Stomach smooth muscle (tissue), 2 donors: ENCODE data around the gene RNLS.
"Not testable (repeated sequence)": the region's sequence is repeated elsewhere in the genome, so short reads cannot be mapped to it uniquely, and the experiment has no call there.

ENCODE experiments used
- H3K27ac ChIP-seq: one replicate; pipeline ENCODE4 v1.7.0; 2013; ENCODE audit warnings: mild to moderate bottlenecking, low read length, inconsistent platforms
- H3K27me3 ChIP-seq, 2 donors: one replicate each; pipeline ENCODE4 v1.7.0; 2013; ENCODE audit warnings: low read length in 2 of 2; ENCODE audit not compliant: insufficient read depth in 2 of 2, control insufficient read depth in 1 of 2
- H3K36me3 ChIP-seq, 2 donors: one replicate each; pipeline ENCODE4 v1.7.0; 2013; ENCODE audit warnings: low read length in 2 of 2; ENCODE audit not compliant: control insufficient read depth in 2 of 2, insufficient read depth in 2 of 2
- H3K4me1 ChIP-seq: one replicate; pipeline ENCODE4 v1.7.0; 2013; ENCODE audit warnings: low read length; ENCODE audit not compliant: control insufficient read depth, insufficient read depth
- H3K4me3 ChIP-seq, 2 donors: one replicate each; pipeline ENCODE4 v1.7.0; 2013; ENCODE audit warnings: low read length in 2 of 2
- H3K9ac ChIP-seq, 2 donors: one replicate each; pipeline ENCODE4 v1.7.0; 2013; ENCODE audit warnings: low read length in 2 of 2, mild to moderate bottlenecking in 1 of 2
- H3K9me3 ChIP-seq, 2 donors: one replicate each; pipeline ENCODE4 v1.7.0; 2013; ENCODE audit warnings: low read length in 2 of 2; ENCODE audit not compliant: control insufficient read depth in 2 of 2
- donor health status: healthy.
- donor health status: Pancreatic carcinoma.

The RNLS gene

GRCh38 chr10:88317099-88317498 is 266.0 kb downstream of the RNLS start:
- Histone ChIP-seq H3K27me3 (no peaks in the 10 kb centered on the region), H3K9ac (no peak overlapping the region), H3K27ac (no peak overlapping the region), H3K4me1 (no peaks in the 10 kb centered on the region), H3K9me3 (peaks cover 3 to 6% of the 10 kb centered on the region in 2 donors), H3K36me3 (no peaks in the 10 kb centered on the region), H3K4me3 (no peak overlapping the region)

- Histone ChIP-seq H3K9me3 (peaks cover 3 to 6% of the 10 kb centered on the region in 2 donors), H3K36me3 (no peaks in the 10 kb centered on the region), H3K27ac (no peak overlapping the region), H3K4me3 (no peak overlapping the region), H3K27me3 (no peaks in the 10 kb centered on the region), H3K4me1 (no peaks in the 10 kb centered on the region), H3K9ac (no peak overlapping the region)
These were observed 266.7 kb downstream of the RNLS start for GRCh38 chr10:88316292-88316861.

DNA sequence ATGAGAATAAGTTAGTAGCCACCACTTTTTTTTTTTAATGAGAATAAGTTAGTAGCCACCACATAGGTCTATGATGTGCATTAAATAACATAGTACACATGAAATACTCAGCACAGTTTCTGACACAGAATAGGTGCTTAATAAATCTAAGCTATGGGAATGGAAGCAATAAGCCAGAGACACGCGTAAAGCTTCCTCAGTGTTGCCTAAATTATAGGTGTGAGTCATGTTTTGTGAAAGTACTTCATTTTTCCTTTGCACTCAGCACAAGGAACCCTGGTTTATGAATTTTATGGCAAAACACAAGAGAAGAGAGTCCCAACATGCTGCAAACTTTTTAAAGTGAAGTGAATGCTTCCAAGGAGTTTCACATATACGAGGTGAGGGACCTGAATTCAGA is 267.4 kb downstream of the RNLS start:
- Histone ChIP-seq H3K9ac (no peak overlapping the region), H3K4me3 (no peak overlapping the region), H3K27me3 (no peaks in the 10 kb centered on the region), H3K27ac (no peak overlapping the region), H3K36me3 (no peaks in the 10 kb centered on the region), H3K4me1 (no peaks in the 10 kb centered on the region), H3K9me3 (peaks cover 3 to 6% of the 10 kb centered on the region in 2 donors)

DNA sequence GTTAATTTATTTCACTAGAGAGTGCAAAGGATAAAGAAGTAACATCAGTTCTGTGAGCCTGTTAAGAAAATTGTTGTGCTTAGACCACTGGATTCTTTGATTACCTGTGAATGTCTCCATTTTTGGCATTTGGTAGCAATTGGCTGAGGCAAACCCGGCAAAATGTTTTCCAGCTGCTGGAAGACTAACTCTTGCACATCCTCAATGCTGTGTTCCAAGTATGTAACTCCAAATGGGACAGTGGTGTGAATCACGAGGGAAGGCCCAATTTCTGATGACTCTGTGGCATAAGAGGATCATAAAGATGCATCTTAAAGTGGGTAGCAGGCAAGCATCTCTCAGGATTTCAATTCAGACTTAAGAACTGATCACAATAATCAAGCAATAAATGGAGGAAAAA is 268.8 kb downstream of the RNLS start:
- Histone ChIP-seq H3K4me1 (no peaks in the 10 kb centered on the region), H3K36me3 (no peaks in the 10 kb centered on the region), H3K27me3 (no peaks in the 10 kb centered on the region), H3K27ac (no peak overlapping the region), H3K4me3 (no peak overlapping the region), H3K9me3 (peaks cover 3 to 6% of the 10 kb centered on the region in 2 donors), H3K9ac (no peak overlapping the region)

DNA sequence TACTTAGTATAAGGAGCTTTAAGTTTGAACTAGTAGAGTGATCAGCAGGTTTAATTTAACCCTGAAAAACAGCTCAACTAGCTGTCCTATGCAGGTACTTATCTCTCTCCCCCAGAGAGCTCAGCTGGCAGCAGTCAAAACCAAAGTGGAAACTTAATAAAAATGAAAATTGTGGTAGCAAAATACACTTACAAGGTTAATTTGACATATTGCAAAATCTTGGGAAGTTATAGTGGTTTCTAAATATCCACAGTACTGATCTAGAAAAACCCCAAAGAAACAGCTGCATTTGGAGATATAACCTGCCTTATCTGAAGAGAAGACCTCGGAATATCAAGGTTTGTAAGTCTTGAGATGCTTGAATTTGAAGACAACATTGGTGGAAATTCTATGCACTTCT is 269.2 kb downstream of the RNLS start:
- Histone ChIP-seq H3K4me3 (no peak overlapping the region), H3K4me1 (no peaks in the 10 kb centered on the region), H3K36me3 (no peaks in the 10 kb centered on the region), H3K27ac (no peak overlapping the region), H3K9me3 (peaks cover 2 to 3% of the 10 kb centered on the region in 2 donors), H3K9ac (no peak overlapping the region), H3K27me3 (no peaks in the 10 kb centered on the region)

- Histone ChIP-seq H3K4me3 (no peak overlapping the region), H3K27me3 (no peaks in the 10 kb centered on the region), H3K27ac (no peak overlapping the region), H3K4me1 (no peaks in the 10 kb centered on the region), H3K9me3 (no peaks in the 10 kb centered on the region), H3K36me3 (no peaks in the 10 kb centered on the region), H3K9ac (no peak overlapping the region)
These were observed 270.3 kb downstream of the RNLS start for GRCh38 chr10:88312855-88313254.

DNA sequence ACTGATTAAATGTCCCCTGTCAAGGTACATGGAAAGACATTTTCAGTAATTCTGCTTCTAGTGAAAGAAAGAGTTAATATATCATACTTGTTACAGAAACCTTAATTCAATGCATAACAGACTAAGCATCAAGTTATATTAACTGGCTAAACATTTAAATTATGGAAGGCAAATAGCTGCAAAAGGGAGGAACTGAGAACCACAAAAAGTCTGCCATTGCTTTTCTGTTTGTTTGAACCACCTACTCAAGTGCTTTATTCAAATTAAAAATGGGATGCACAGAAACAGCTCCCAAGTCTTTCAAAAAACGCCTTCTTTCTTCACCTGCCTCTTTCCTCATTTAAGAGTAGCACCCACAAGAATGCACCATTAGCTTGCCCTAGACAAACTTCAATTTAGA is 271.9 kb downstream of the RNLS start:
- Histone ChIP-seq H3K36me3 (no peaks in the 10 kb centered on the region), H3K27ac (no peak overlapping the region), H3K27me3 (no peaks in the 10 kb centered on the region), H3K4me3 (no peak overlapping the region), H3K4me1 (no peaks in the 10 kb centered on the region), H3K9ac (no peak overlapping the region), H3K9me3 (no peaks in the 10 kb centered on the region)

DNA sequence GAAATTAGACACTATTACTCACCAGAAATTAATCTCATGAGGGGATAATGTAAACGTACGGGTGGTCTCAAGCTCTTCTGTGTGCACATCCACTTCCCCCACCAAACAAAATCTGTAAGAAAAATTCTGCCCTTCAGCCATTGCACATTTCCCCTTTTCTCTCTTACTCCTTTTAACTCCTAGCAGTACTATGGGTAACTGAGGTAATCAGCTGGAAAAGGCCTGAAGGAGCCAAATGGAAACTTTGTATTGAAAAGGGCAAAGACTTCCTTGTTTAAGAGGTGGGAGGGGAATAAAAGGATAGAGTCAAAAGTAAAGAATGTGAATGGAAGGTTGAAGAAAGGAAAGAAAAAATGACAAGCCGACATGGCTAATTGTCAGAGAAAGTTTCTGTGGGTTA is 273.8 kb downstream of the RNLS start:
- H3K27ac ChIP-seq = no peak overlapping the region
- H3K4me3 ChIP-seq = no peak overlapping the region

GRCh38 chr10:88308361-88308760 is 274.8 kb downstream of the RNLS start:
- H3K9ac ChIP-seq, H3K4me3 ChIP-seq, H3K27ac ChIP-seq, H3K9me3 ChIP-seq, H3K4me1 ChIP-seq, H3K27me3 ChIP-seq, H3K36me3 ChIP-seq: not testable (repeated sequence)

More for the DNA sequence above, 273.8 kb downstream of the RNLS start:
- H3K9ac ChIP-seq = no peak overlapping the region
- no peaks in the 10 kb centered on the region for H3K9me3 ChIP-seq
- no peaks in the 10 kb centered on the region for H3K36me3 ChIP-seq
- H3K4me1 ChIP-seq = no peaks in the 10 kb centered on the region
- no peaks in the 10 kb centered on the region for H3K27me3 ChIP-seq

DNA sequence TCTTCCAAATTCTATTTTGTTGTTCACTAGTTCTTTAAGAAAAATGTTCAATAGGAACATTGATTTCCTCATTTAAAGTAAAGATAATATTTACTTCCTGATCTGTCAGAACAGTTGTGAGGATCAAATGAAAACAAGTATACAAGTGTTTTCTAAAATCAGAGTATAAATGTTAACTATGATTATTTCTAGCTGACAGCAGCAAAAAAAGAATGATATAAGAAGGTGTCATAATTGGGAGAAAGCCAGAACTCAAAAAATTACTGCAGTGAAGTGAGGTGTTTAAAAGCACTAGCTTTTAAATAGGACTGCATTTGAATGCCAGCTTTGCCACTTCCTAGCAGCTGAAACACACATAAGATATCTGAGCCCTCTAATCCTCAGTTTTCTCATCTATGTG is 283.3 kb downstream of the RNLS start:
- H3K9ac ChIP-seq = no peak overlapping the region
- no peaks in the 10 kb centered on the region for H3K4me1 ChIP-seq
- H3K36me3 ChIP-seq = no peaks in the 10 kb centered on the region
- no peak overlapping the region for H3K4me3 ChIP-seq
- H3K9me3 ChIP-seq = no peaks in the 10 kb centered on the region
- no peak overlapping the region for H3K27ac ChIP-seq
- no peaks in the 10 kb centered on the region for H3K27me3 ChIP-seq

GRCh38 chr10:88297103-88297502 is 286.0 kb downstream of the RNLS start:
- no peak overlapping the region for H3K4me3 ChIP-seq
- no peaks in the 10 kb centered on the region for H3K4me1 ChIP-seq
- H3K27me3 ChIP-seq = no peaks in the 10 kb centered on the region

More at GRCh38 chr10:88297103-88297502, 286.0 kb downstream of the RNLS start:
- no peaks in the 10 kb centered on the region for H3K9me3 ChIP-seq
- H3K36me3 ChIP-seq = no peaks in the 10 kb centered on the region
- H3K27ac ChIP-seq = no peak overlapping the region
- no peak overlapping the region for H3K9ac ChIP-seq
